NCI-H2081 treated with DMSO at 0.1 percent for 48 hours (cell line): Measurements from ENCODE around the gene CYP4F11.
"Not testable (repeated sequence)": the region's sequence is repeated elsewhere in the genome, so short reads cannot be mapped to it uniquely, and the experiment has no call there.

Source experiments
- DNase-seq: peaks from one replicate; lab custom pipeline; 2025; lab: John Stamatoyannopoulos, UW

Gene CYP4F11

GRCh38 chr19:15922021-15922420 lies 12.3 kb downstream of the CYP4F11 start:
- DNase-seq, result no peak

- no peak for DNase-seq
Observed at GRCh38 chr19:15919243-15919642, 15.1 kb downstream of the CYP4F11 start.

GRCh38 chr19:15915109-15915508 lies 19.2 kb downstream of the CYP4F11 start:
- no peak for DNase-seq

GRCh38 chr19:15913830-15914229 lies 20.5 kb downstream of the CYP4F11 start:
- no peak for DNase-seq

- DNase-seq, result no peak
Observed at GRCh38 chr19:15913384-15913783, 20.9 kb downstream of the CYP4F11 start.

- DNase-seq, result no peak
Observed at GRCh38 chr19:15911599-15912235, 22.6 kb downstream of the CYP4F11 start.

GRCh38 chr19:15905026-15905425 lies 29.3 kb downstream of the CYP4F11 start:
- no peak for DNase-seq

- not testable (repeated sequence) for DNase-seq
Observed at GRCh38 chr19:15902898-15903297, 31.4 kb downstream of the CYP4F11 start.

- DNase-seq, result no peak
Observed at GRCh38 chr19:15902254-15902653, 32.1 kb downstream of the CYP4F11 start.

- DNase-seq, result no peak
Observed at GRCh38 chr19:15900504-15900903, 33.8 kb downstream of the CYP4F11 start.

- not testable (repeated sequence) for DNase-seq
Observed at GRCh38 chr19:15900032-15900431, 34.3 kb downstream of the CYP4F11 start.

GRCh38 chr19:15899561-15899960 lies 34.8 kb downstream of the CYP4F11 start:
- DNase-seq, result not testable (repeated sequence)

GRCh38 chr19:15897738-15898276 lies 36.5 kb downstream of the CYP4F11 start, which contains the start of gene CYP4F2:
TSS of gene CYP4F2 (minus strand) at chr19:15898074. CDS start at chr19:15897611, 463 bp downstream.
- DNase-seq, result no peak

- no peak for DNase-seq
Observed at GRCh38 chr19:15897026-15897737, 37.1 kb downstream of the CYP4F11 start.

- no peak for DNase-seq
Observed at GRCh38 chr19:15895876-15896430, 38.4 kb downstream of the CYP4F11 start.

- no peak for DNase-seq
Observed at GRCh38 chr19:15894359-15894758, 40.0 kb downstream of the CYP4F11 start.

GRCh38 chr19:15893477-15893876 lies 40.9 kb downstream of the CYP4F11 start:
- DNase-seq, result no peak

GRCh38 chr19:15892012-15892411 lies 42.3 kb downstream of the CYP4F11 start:
- DNase-seq, result no peak

GRCh38 chr19:15891434-15891833 lies 42.9 kb downstream of the CYP4F11 start:
- no peak for DNase-seq

GRCh38 chr19:15889339-15889738 lies 45.0 kb downstream of the CYP4F11 start:
- not testable (repeated sequence) for DNase-seq

GRCh38 chr19:15885919-15886318 lies 48.4 kb downstream of the CYP4F11 start:
- no peak for DNase-seq

- DNase-seq, result no peak
Observed at GRCh38 chr19:15885167-15885566, 49.2 kb downstream of the CYP4F11 start.

- DNase-seq, result not testable (repeated sequence)
Observed at GRCh38 chr19:15883329-15883728, 51.0 kb downstream of the CYP4F11 start.
